WTC11 (cell line): ENCODE results near the gene DOK1. TPM values are rescaled to one million over a fixed set of nuclear protein-coding genes. Genes with fewer than 3 reads are reported as not detected.

Source experiments
- ATAC-seq: fragments of 200-7000 bp; cut with Tn5 transposase; 2 replicates; pipeline ENCODE4 v1.10.0; 2021; ENCODE audit warnings: mild to moderate bottlenecking, moderate library complexity
- CTCF ChIA-PET: fragments of 300-600 bp; sonication (Branson Sonifier 250); formaldehyde crosslinking; loops from one replicate; lab custom pipeline; 2021; ENCODE audit warnings: antibody characterized with exemption; lab: Charles Lee
- POLR2A ChIA-PET: fragments of 350-600 bp; sonication (Branson Sonifier 250); formaldehyde crosslinking; loops from one replicate; lab custom pipeline; 2021; ENCODE audit warnings: antibody characterized with exemption; lab: Charles Lee
- DNase-seq: peaks from one replicate; pipeline ENCODE4 v3.0.0; 2021; ENCODE audit warnings: low spot score
- H3K27ac Mint-ChIP-seq: 2 replicates; pipeline ENCODE4 v1.8.0; 2021; ENCODE audit warnings: mixed read lengths
- H3K27me3 Mint-ChIP-seq: 2 replicates; pipeline ENCODE4 v1.8.0; 2021; ENCODE audit warnings: low read depth, mild to moderate bottlenecking, moderate library complexity, mixed read lengths
- H3K36me3 Mint-ChIP-seq: 2 replicates; pipeline ENCODE4 v1.8.0; 2021; ENCODE audit warnings: mixed read lengths
- H3K4me1 Mint-ChIP-seq: 2 replicates; pipeline ENCODE4 v1.8.0; 2022; ENCODE audit warnings: mixed read lengths
- H3K4me3 Mint-ChIP-seq: 2 replicates; pipeline ENCODE4 v1.8.0; 2021; ENCODE audit warnings: mild to moderate bottlenecking, moderate library complexity, mixed read lengths
- H3K9me3 Mint-ChIP-seq: 2 replicates; pipeline ENCODE4 v1.8.0; 2021; ENCODE audit warnings: mixed read lengths
- ARID4B ChIP-seq: sonication (generic); formaldehyde crosslinking; IDR thresholded peaks from 2 replicates; pipeline ENCODE4 v1.8.0; 2023; ENCODE audit warnings: missing genetic modification reagents, mild to moderate bottlenecking, borderline replicate concordance
- ATF3 ChIP-seq: sonication (generic); formaldehyde crosslinking; conservative IDR thresholded peaks from 2 replicates; pipeline ENCODE4 v1.8.1; 2022; ENCODE audit warnings: mild to moderate bottlenecking, missing genetic modification reagents
- CREM ChIP-seq: sonication (generic); formaldehyde crosslinking; IDR thresholded peaks from 2 replicates; pipeline ENCODE4 v1.8.1; 2022; ENCODE audit warnings: mild to moderate bottlenecking, missing genetic modification reagents, moderate library complexity
- CTCF ChIP-seq: fragments of 200-600 bp; IDR thresholded peaks from 2 replicates; pipeline ENCODE4 v1.8.0; 2022; ENCODE audit warnings: antibody characterized with exemption
- E2F1 ChIP-seq: sonication (generic); formaldehyde crosslinking; IDR thresholded peaks from 2 replicates; pipeline ENCODE4 v1.8.0; 2022; ENCODE audit warnings: mild to moderate bottlenecking, missing genetic modification reagents
- ERG ChIP-seq: fragments of 250-450 bp; sonication (Bioruptor Pico); IDR thresholded peaks from 2 replicates; pipeline ENCODE4 v1.8.0; 2021; ENCODE audit warnings: mild to moderate bottlenecking
- FOXP1 ChIP-seq: sonication (generic); formaldehyde crosslinking; IDR thresholded peaks from 2 replicates; pipeline ENCODE4 v1.8.0; 2022; ENCODE audit warnings: missing genetic modification reagents, mild to moderate bottlenecking, moderate library complexity, borderline replicate concordance
- FOXP4 ChIP-seq: sonication (generic); formaldehyde crosslinking; IDR thresholded peaks from 2 replicates; pipeline ENCODE4 v1.8.0; 2022; ENCODE audit warnings: mild to moderate bottlenecking, missing genetic modification reagents
- JUN ChIP-seq: sonication (generic); formaldehyde crosslinking; IDR thresholded peaks from 2 replicates; pipeline ENCODE4 v1.8.0; 2023; ENCODE audit warnings: mild to moderate bottlenecking, missing genetic modification reagents
- NR2C2 ChIP-seq: sonication (generic); formaldehyde crosslinking; IDR thresholded peaks from 2 replicates; pipeline ENCODE4 v1.8.0; 2022; ENCODE audit warnings: mild to moderate bottlenecking, missing genetic modification reagents
- USF1 ChIP-seq: sonication (generic); formaldehyde crosslinking; IDR thresholded peaks from 2 replicates; pipeline ENCODE4 v1.8.0; 2022; ENCODE audit warnings: mild to moderate bottlenecking, missing genetic modification reagents
- ZBTB43 ChIP-seq: sonication (generic); formaldehyde crosslinking; IDR thresholded peaks from 2 replicates; pipeline ENCODE4 v1.8.1; 2023; ENCODE audit warnings: mild to moderate bottlenecking, missing genetic modification reagents
- ZNF138 ChIP-seq: sonication (generic); formaldehyde crosslinking; conservative IDR thresholded peaks from 2 replicates; pipeline ENCODE4 v1.8.1; 2022; ENCODE audit warnings: mild to moderate bottlenecking, moderate library complexity, missing genetic modification reagents
- ZNF396 ChIP-seq: fragments of 250-450 bp; sonication (Bioruptor Pico); IDR thresholded peaks from 2 replicates; pipeline ENCODE4 v1.8.0; 2021; ENCODE audit warnings: mild to moderate bottlenecking, moderate library complexity, borderline replicate concordance
- ZNF425 ChIP-seq: fragments of 250-450 bp; sonication (Bioruptor Pico); conservative IDR thresholded peaks from 2 replicates; pipeline ENCODE4 v1.9.0; 2021; ENCODE audit warnings: mild to moderate bottlenecking
- ZNF512 ChIP-seq: sonication (generic); formaldehyde crosslinking; IDR thresholded peaks from 2 replicates; pipeline ENCODE4 v1.8.1; 2022; ENCODE audit warnings: missing genetic modification reagents, borderline replicate concordance
- total RNA-seq: library from RNA; stranded (reverse); gene quantifications from 3 replicates; pipeline ENCODE4 v1.2.3, GENCODE V29; 2021

DOK1 gene
- total RNA-seq, 1 experiment from 2014 or later: 15.9 TPM

- POLR2A ChIA-PET: interaction anchor here (0.7 to 0.9 kb wide), 2 partner anchors 32 to 98 kb away, joined by 3 read pairs; no protein-coding TSS in a partner anchor
- DNase-seq (no peak), ATAC-seq (no peak)
- CTCF ChIA-PET: interaction anchor here (1.2 kb wide), 1 partner anchor 17 kb away, joined by 3 read pairs; no protein-coding TSS in a partner anchor
- H3K27me3 Mint-ChIP-seq: peaks cover 67% of the 10 kb centered on the region
- no peaks in the 10 kb centered on the region for H3K36me3 Mint-ChIP-seq
- peaks cover 25% of the 10 kb centered on the region for H3K4me1 Mint-ChIP-seq
- H3K27ac Mint-ChIP-seq: no peak overlapping the region
- TF ChIP-seq CTCF (no peak), ARID4B (no peak), USF1 (CRISPR knock-in tag) (no peak), ERG (CRISPR knock-in tag) (no peak), ZBTB43 (no peak), ZNF512 (CRISPR knock-in tag) (no peak)
- H3K4me3 Mint-ChIP-seq: peak overlapping the region; percentile 84
- H3K9me3 Mint-ChIP-seq: no peaks in the 10 kb centered on the region
Observed at GRCh38 chr2:74555610-74556103, 1.1 kb downstream of the DOK1 start.

- Mint-ChIP-seq H3K27me3 (peaks cover 64% of the 10 kb centered on the region), H3K4me3 (peak overlapping the region; percentile 84), H3K27ac (no peak overlapping the region), H3K4me1 (peaks cover 27% of the 10 kb centered on the region), H3K36me3 (no peaks in the 10 kb centered on the region), H3K9me3 (no peaks in the 10 kb centered on the region)
- DNase-seq (no peak), ATAC-seq (no peak)
- ChIA-PET POLR2A (no interaction called here), CTCF (interaction anchor here (1.2 kb wide), 1 partner anchor 16 kb away, joined by 3 read pairs; no protein-coding TSS in a partner anchor)
- no peak for TF ChIP-seq ATF3 (CRISPR knock-in tag)
- TF ChIP-seq FOXP4 (CRISPR knock-in tag): no peak
- no peak for TF ChIP-seq ZNF396
- TF ChIP-seq ZNF138 (CRISPR knock-in tag): no peak
- no peak for TF ChIP-seq FOXP1 (CRISPR knock-in tag)
- TF ChIP-seq CREM (CRISPR knock-in tag): no peak
- no peak for TF ChIP-seq JUN (CRISPR knock-in tag)
- no peak for TF ChIP-seq E2F1 (CRISPR knock-in tag)
- no peak for TF ChIP-seq ZNF425
- TF ChIP-seq NR2C2 (CRISPR knock-in tag): no peak
Observed at GRCh38 chr2:74556159-74556558, 1.6 kb downstream of the DOK1 start.
